HEK293T (cell line): Measurements from ENCODE around the gene DPY30.

Experiments used
- CTCF ChIA-PET: fragments of 350-600 bp; formaldehyde crosslinking; extraction: SDS; loops from one replicate; lab custom pipeline; 2021; ENCODE audit warnings: antibody characterized with exemption, inconsistent platforms; lab: Yijun Ruan, JAX
- POLR2A ChIA-PET: fragments of 350-600 bp; formaldehyde crosslinking; extraction: SDS; loops from one replicate; lab custom pipeline; 2020; ENCODE audit warnings: antibody characterized with exemption, inconsistent platforms; lab: Yijun Ruan, JAX
- DNase-seq: peaks from one replicate; pipeline ENCODE4 v3.0.0; 2012; ENCODE audit warnings: mixed read lengths; ENCODE audit errors: extremely low spot score
- ARNT ChIP-seq: fragments of 450-650 bp; IDR thresholded peaks from 2 replicates; pipeline ENCODE4 v1.6.1; 2017; ENCODE audit warnings: mild to moderate bottlenecking
- BHLHE40 ChIP-seq: fragments of 450-650 bp; IDR thresholded peaks from 2 replicates; pipeline ENCODE4 v1.6.1; 2016; ENCODE audit warnings: mild to moderate bottlenecking, moderate library complexity, borderline replicate concordance
- CTBP1 ChIP-seq: fragments of 450-650 bp; IDR thresholded peaks from 2 replicates; pipeline ENCODE4 v1.6.1; 2016; ENCODE audit warnings: borderline replicate concordance
- ELF4 ChIP-seq: fragments of 450-650 bp; IDR thresholded peaks from 2 replicates; pipeline ENCODE4 v1.6.1; 2017; ENCODE audit warnings: antibody characterized with exemption
- FOXA1 ChIP-seq: fragments of 450-650 bp; IDR thresholded peaks from 2 replicates; pipeline ENCODE4 v1.6.1; 2016; ENCODE audit warnings: mild to moderate bottlenecking
- FOXK2 ChIP-seq: fragments of 450-650 bp; IDR thresholded peaks from 2 replicates; pipeline ENCODE4 v1.6.1; 2016; ENCODE audit warnings: mild to moderate bottlenecking
- FOXM1 ChIP-seq: fragments of 450-650 bp; IDR thresholded peaks from 2 replicates; pipeline ENCODE4 v1.6.1; 2017; ENCODE audit warnings: mild to moderate bottlenecking, borderline replicate concordance
- HDGF ChIP-seq: fragments of 450-650 bp; IDR thresholded peaks from 2 replicates; pipeline ENCODE4 v1.6.1; 2017; ENCODE audit warnings: antibody characterized with exemption, borderline replicate concordance
- L3MBTL2 ChIP-seq: fragments of 450-650 bp; conservative IDR thresholded peaks from 2 replicates; pipeline ENCODE4 v1.6.1; 2016; ENCODE audit warnings: mild to moderate bottlenecking
- LEF1 ChIP-seq: fragments of 450-650 bp; IDR thresholded peaks from 2 replicates; pipeline ENCODE4 v1.6.1; 2017; ENCODE audit warnings: mild to moderate bottlenecking, borderline replicate concordance
- NFRKB ChIP-seq: fragments of 450-650 bp; IDR thresholded peaks from 2 replicates; pipeline ENCODE4 v1.6.1; 2016; ENCODE audit warnings: mild to moderate bottlenecking, moderate library complexity
- PKNOX1 ChIP-seq: fragments of 450-650 bp; IDR thresholded peaks from 2 replicates; pipeline ENCODE4 v1.6.1; 2016
- SP1 ChIP-seq: fragments of 450-650 bp; IDR thresholded peaks from 2 replicates; pipeline ENCODE4 v1.6.1; 2017
- SUZ12 ChIP-seq: fragments of 450-650 bp; IDR thresholded peaks from 2 replicates; pipeline ENCODE4 v1.6.1; 2016; ENCODE audit warnings: mild to moderate bottlenecking
- TARDBP ChIP-seq: fragments of 450-650 bp; IDR thresholded peaks from 2 replicates; pipeline ENCODE4 v1.6.1; 2016
- ZNF384 ChIP-seq: fragments of 450-650 bp; IDR thresholded peaks from 2 replicates; pipeline ENCODE4 v1.6.1; 2016

DPY30 gene

GRCh38 chr2:32039447-32040219 is at the start of gene DPY30:
DPY30 (minus strand) TSS chr2:32039805; CDS start chr2:32039456, 349 bp downstream.
- DNase-seq, result peak; percentile 92
- ChIA-PET POLR2A (interaction anchor here (0.6 to 4.1 kb wide), 26 partner anchors 9 to 195 kb away, joined by 3 to 110 read pairs (median 6); partner anchors contain the start of genes MEMO1, SLC30A6 and SPAST), CTCF (interaction anchor here (1.2 kb wide), 1 partner anchor 10 kb away, joined by 8 read pairs; no protein-coding TSS in a partner anchor)
- TF ChIP-seq L3MBTL2 (peak; percentile 79), ELF4 (peak; percentile 69), NFRKB (no peak), PKNOX1 (peak; percentile 71; the same call in 1 of the 2 replicates)

- TF ChIP-seq FOXM1 (no peak), ELF4 (no peak), SUZ12 (no peak), ZNF384 (no peak), BHLHE40 (no peak), LEF1 (no peak), TARDBP (no peak), L3MBTL2 (no peak), SP1 (no peak), ARNT (no peak), HDGF (no peak), FOXA1 (no peak), NFRKB (no peak), PKNOX1 (no peak), CTBP1 (no peak), FOXK2 (no peak)
- no peak for DNase-seq
- CTCF ChIA-PET, result interaction anchor here (1.1 to 1.6 kb wide), 2 partner anchors 11 to 13 kb away, joined by 3 to 7 read pairs; no protein-coding TSS in a partner anchor
- POLR2A ChIA-PET, result interaction anchor here (1.1 to 3.1 kb wide), 2 partner anchors 11 to 91 kb away, joined by 4 to 22 read pairs; partner anchors contain the start of genes SLC30A6 and SPAST
Observed at GRCh38 chr2:32074134-32074506, 34.5 kb upstream of the DPY30 start.

- ChIA-PET CTCF (no interaction called here), POLR2A (interaction anchor here (1.4 to 7.5 kb wide), 2 partner anchors 26 to 98 kb away, joined by 7 to 110 read pairs; partner anchors contain the start of genes DPY30 and SLC30A6)
- no peak for TF ChIP-seq L3MBTL2
- TF ChIP-seq HDGF, result no peak
- TF ChIP-seq FOXM1, result no peak
- TF ChIP-seq ARNT, result no peak
- no peak for TF ChIP-seq BHLHE40
- TF ChIP-seq CTBP1, result no peak
- TF ChIP-seq SUZ12, result no peak
- no peak for TF ChIP-seq LEF1
- no peak for TF ChIP-seq FOXK2
- TF ChIP-seq ELF4, result no peak
- no peak for TF ChIP-seq SP1
- no peak for TF ChIP-seq ZNF384
- no peak for TF ChIP-seq PKNOX1
- no peak for TF ChIP-seq FOXA1
- no peak for TF ChIP-seq NFRKB
- TF ChIP-seq TARDBP, result no peak
- no peak for DNase-seq
Observed at GRCh38 chr2:32067549-32067948, 27.9 kb upstream of the DPY30 start.

GRCh38 chr2:32064713-32065112 is 25.1 kb upstream of the DPY30 start:
- POLR2A ChIA-PET, result interaction anchor here (4.0 to 7.5 kb wide), 2 partner anchors 24 to 101 kb away, joined by 23 to 110 read pairs; partner anchors contain the start of genes DPY30 and SLC30A6
- no peak for TF ChIP-seq CTBP1
- TF ChIP-seq BHLHE40, result no peak
- TF ChIP-seq PKNOX1, result no peak
- no peak for TF ChIP-seq HDGF
- no peak for TF ChIP-seq FOXM1
- TF ChIP-seq ELF4, result no peak
- TF ChIP-seq SP1, result no peak
- no peak for TF ChIP-seq FOXA1
- TF ChIP-seq L3MBTL2, result no peak
- TF ChIP-seq FOXK2, result no peak
- TF ChIP-seq NFRKB, result no peak
- no peak for TF ChIP-seq ARNT
- no peak for TF ChIP-seq ZNF384
- no peak for TF ChIP-seq TARDBP
- CTCF ChIA-PET, result no interaction called here
- no peak for DNase-seq

GRCh38 chr2:32064021-32064601 is 24.5 kb upstream of the DPY30 start:
- TF ChIP-seq HDGF (no peak), L3MBTL2 (0 out of 2 replicates have a peak, but pooled peaks have one; percentile 20)
- CTCF ChIA-PET, result no interaction called here
- POLR2A ChIA-PET, result interaction anchor here (0.6 to 7.5 kb wide), 10 partner anchors 9 to 618 kb away, joined by 3 to 110 read pairs (median 4); partner anchors contain the start of genes DPY30, MEMO1 and SLC30A6
- DNase-seq, result no peak
